GM19099 (cell line): Measurements from ENCODE around the gene MEIOC.

Experiments
- POLR2A ChIP-seq: IDR thresholded peaks from 3 replicates; pipeline ENCODE4 v1.6.1; 2011; ENCODE audit warnings: low read depth; ENCODE audit not compliant: insufficient read length; ENCODE audit errors: extremely low read depth

The MEIOC gene

GRCh38 chr17:44642834-44643233, 13.4 kb upstream of the MEIOC start:
- TF ChIP-seq POLR2A, result no peak

- no peak for TF ChIP-seq POLR2A
Observed at GRCh38 chr17:44645341-44645740, 10.9 kb upstream of the MEIOC start.

GRCh38 chr17:44646280-44646679, 10.0 kb upstream of the MEIOC start:
- TF ChIP-seq POLR2A, result no peak

GRCh38 chr17:44647736-44648135, 8.5 kb upstream of the MEIOC start:
- no peak for TF ChIP-seq POLR2A

- no peak for TF ChIP-seq POLR2A
Observed at GRCh38 chr17:44648963-44649362, 7.3 kb upstream of the MEIOC start.

- TF ChIP-seq POLR2A, result no peak
Observed at GRCh38 chr17:44651228-44651627, 5.0 kb upstream of the MEIOC start.

GRCh38 chr17:44652727-44653126, 3.5 kb upstream of the MEIOC start:
- TF ChIP-seq POLR2A, result no peak

GRCh38 chr17:44653384-44653783, 2.9 kb upstream of the MEIOC start:
- TF ChIP-seq POLR2A, result no peak

- no peak for TF ChIP-seq POLR2A
Observed at GRCh38 chr17:44653954-44654353, 2.3 kb upstream of the MEIOC start.

- TF ChIP-seq POLR2A, result no peak
Observed at GRCh38 chr17:44661835-44662234, 5.6 kb downstream of the MEIOC start.

GRCh38 chr17:44663095-44663494, 6.8 kb downstream of the MEIOC start:
- TF ChIP-seq POLR2A, result no peak

- TF ChIP-seq POLR2A, result no peak
Observed at GRCh38 chr17:44664867-44665266, 8.6 kb downstream of the MEIOC start.

- TF ChIP-seq POLR2A, result no peak
Observed at GRCh38 chr17:44666006-44666405, 9.7 kb downstream of the MEIOC start.

GRCh38 chr17:44672479-44673093, 16.3 kb downstream of the MEIOC start:
- TF ChIP-seq POLR2A, result no peak

GRCh38 chr17:44673893-44674292, 17.6 kb downstream of the MEIOC start:
- TF ChIP-seq POLR2A, result no peak

- TF ChIP-seq POLR2A, result no peak
Observed at GRCh38 chr17:44677136-44677535, 20.9 kb downstream of the MEIOC start.

GRCh38 chr17:44687756-44688155, 31.5 kb downstream of the MEIOC start:
- TF ChIP-seq POLR2A, result no peak
